Mucosa of rectum (tissue), 2 donors: ENCODE data around the gene LRMDA.

Experiments used
- H3K27ac ChIP-seq, 2 donors: one replicate each; pipeline ENCODE4 v1.7.0; 2013; ENCODE audit warnings: inconsistent platforms in 2 of 2, low read depth in 2 of 2, low read length in 2 of 2
- H3K27me3 ChIP-seq, 2 donors: one replicate each; pipeline ENCODE4 v1.7.0; 2013; ENCODE audit warnings: low read length in 2 of 2; ENCODE audit not compliant: control insufficient read depth in 2 of 2, insufficient read depth in 2 of 2
- H3K36me3 ChIP-seq, 2 donors: one replicate each; pipeline ENCODE4 v1.7.0; 2013; ENCODE audit warnings: low read length in 2 of 2; ENCODE audit not compliant: control insufficient read depth in 2 of 2, insufficient read depth in 2 of 2
- H3K4me1 ChIP-seq, 2 donors: one replicate each; pipeline ENCODE4 v1.7.0; 2013; ENCODE audit warnings: low read length in 2 of 2, mild to moderate bottlenecking in 1 of 2; ENCODE audit not compliant: control insufficient read depth in 2 of 2, insufficient read depth in 2 of 2
- H3K4me3 ChIP-seq, 2 donors: one replicate each; pipeline ENCODE4 v1.7.0; 2013; ENCODE audit warnings: low read length in 2 of 2
- H3K9ac ChIP-seq, 2 donors: one replicate each; pipeline ENCODE4 v1.7.0; 2013; ENCODE audit warnings: low read length in 2 of 2, low read depth in 1 of 2, mild to moderate bottlenecking in 1 of 2
- H3K9me3 ChIP-seq, 2 donors: one replicate each; pipeline ENCODE4 v1.7.0; 2013; ENCODE audit warnings: low read length in 2 of 2; ENCODE audit not compliant: control insufficient read depth in 2 of 2
- donor health status: healthy.
- donor health status: Normal muscosa, but diverticular disease.

The LRMDA gene

DNA sequence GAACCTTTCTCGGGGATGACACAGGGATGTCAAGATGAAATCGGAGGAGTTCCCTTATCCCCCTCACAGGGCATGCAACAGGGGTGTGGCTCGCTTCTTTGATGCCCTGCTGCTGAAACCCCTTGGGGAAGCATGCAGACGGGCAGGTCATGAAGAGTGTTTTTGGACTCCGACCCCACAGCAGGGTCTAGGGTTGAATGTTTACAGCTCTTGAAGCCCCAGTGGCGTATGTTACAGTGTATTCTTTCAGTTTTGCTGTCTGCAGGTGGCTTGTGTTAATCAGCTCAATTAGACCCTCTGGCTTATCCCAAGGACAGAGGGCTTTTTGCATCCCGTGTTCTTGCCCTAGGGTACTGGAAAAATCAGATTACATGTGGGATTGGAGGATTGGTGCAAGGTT lies 446.5 kb downstream of the LRMDA start:
- Histone ChIP-seq H3K27ac (no peak overlapping the region), H3K36me3 (no peaks in the 10 kb centered on the region), H3K9ac (no peak overlapping the region), H3K4me1 (no peaks in the 10 kb centered on the region), H3K4me3 (no peak overlapping the region), H3K27me3 (no peaks in the 10 kb centered on the region), H3K9me3 (no peaks in the 10 kb centered on the region)

DNA sequence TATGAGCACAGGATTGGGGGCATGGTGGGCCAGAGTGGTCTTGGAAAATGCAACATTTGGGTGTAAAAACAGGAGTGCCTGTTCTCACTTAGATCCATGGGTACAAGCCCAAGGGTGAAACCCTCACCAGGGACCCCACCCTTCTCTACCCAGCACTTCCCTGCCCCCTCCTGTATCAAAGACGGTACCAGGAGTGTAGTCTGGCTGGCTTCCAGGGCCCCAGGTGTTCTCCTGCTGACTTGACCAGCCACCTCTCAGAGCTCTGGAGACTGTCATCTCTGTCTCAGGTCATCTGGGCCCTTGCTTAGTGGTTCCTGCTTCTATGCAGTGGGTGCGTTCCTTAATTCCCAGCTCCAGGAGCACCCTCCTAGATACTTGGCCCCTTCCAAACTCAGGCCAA lies 447.2 kb downstream of the LRMDA start:
- Histone ChIP-seq H3K4me1 (no peaks in the 10 kb centered on the region), H3K9me3 (no peaks in the 10 kb centered on the region), H3K4me3 (no peak overlapping the region), H3K9ac (no peak overlapping the region), H3K27me3 (no peaks in the 10 kb centered on the region), H3K36me3 (no peaks in the 10 kb centered on the region), H3K27ac (no peak overlapping the region)

DNA sequence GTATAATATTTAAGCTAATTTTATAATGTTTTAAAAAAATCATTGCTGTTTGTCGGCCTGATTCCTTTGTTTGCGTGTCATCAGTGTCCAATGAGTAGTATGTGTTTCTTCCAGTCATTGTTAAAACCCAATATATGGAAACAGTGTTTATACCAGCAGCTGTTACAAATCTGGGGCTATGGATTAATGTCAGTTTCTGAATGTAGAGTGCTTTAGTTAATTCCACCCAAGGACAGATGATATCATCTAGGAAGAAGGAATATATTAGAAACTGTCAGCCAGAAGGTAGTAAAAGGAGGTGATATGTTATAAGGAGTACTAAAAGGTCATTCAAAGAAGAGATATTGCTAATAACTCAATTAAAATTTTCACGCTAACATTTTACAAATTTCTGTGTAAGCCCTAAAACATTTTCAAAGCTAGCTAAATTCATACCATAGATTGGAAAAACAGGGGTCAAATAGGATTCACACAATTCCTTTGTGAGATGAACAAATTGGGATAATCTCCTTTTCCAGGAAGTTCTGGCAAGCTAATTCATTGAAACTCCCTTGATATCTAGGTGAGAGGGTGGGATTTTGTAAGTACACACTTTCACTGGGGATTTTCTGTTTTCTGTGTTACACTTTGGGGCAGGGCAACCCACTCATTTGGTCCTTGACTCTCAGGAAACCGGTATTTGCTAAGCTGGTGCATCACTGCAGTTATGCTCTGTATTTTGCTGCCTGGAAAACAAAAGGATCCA lies 448.8 kb downstream of the LRMDA start:
- Histone ChIP-seq H3K9me3 (no peaks in the 10 kb centered on the region), H3K4me3 (no peak overlapping the region), H3K27me3 (no peaks in the 10 kb centered on the region), H3K36me3 (no peaks in the 10 kb centered on the region), H3K27ac (no peak overlapping the region), H3K9ac (no peak overlapping the region), H3K4me1 (no peaks in the 10 kb centered on the region)

DNA sequence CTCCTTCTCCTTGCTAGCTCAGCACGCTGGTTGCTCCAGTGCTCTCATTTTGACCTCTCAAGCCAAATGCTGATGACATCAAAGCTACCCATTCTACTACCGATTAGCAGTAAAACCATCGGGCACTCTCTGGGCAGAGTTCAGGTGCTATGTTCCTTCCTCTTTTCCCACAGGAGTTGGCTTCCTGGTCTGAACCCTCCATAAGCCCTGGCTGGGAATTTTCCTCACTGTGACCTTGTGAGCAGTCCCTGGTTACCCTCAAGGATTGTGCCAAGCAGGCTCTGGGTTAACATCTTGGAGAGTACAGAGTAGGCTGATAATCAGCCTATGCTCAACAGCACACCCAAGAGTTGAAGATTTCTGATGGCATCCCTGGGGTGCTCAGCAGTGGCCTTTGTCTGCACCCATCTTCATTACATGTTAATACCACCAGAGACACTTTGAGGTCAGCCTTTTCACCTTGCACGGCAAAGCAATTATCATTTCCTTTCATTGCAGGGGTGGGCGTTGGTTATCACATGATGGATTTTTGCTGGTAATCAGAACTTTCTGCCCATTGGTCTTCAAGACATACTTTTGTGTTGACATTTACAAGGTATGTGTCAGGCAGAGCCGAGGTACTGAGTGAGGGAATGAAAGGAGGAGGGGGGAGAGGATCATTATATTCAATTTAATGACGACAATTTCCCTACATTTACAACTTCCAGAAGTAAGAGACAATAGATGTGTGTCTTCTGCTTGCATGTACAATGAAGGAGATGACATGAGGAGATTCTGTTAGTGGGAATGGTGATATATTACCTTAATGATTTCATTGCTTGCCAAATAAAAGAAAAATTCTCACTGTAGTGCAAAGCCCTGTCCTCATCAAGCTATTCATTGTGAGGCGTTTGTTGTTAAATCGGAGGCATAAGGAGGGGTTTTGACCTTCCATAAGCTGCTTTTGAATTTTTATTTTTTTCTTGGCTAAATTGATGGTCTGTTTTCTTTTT lies 452.0 kb downstream of the LRMDA start:
- H3K27me3 ChIP-seq: no peaks in the 10 kb centered on the region
- no peaks in the 10 kb centered on the region for H3K4me1 ChIP-seq
- H3K4me3 ChIP-seq: no peak overlapping the region
- H3K27ac ChIP-seq: no peak overlapping the region
- no peaks in the 10 kb centered on the region for H3K36me3 ChIP-seq
- no peak overlapping the region for H3K9ac ChIP-seq
- no peaks in the 10 kb centered on the region for H3K9me3 ChIP-seq

DNA sequence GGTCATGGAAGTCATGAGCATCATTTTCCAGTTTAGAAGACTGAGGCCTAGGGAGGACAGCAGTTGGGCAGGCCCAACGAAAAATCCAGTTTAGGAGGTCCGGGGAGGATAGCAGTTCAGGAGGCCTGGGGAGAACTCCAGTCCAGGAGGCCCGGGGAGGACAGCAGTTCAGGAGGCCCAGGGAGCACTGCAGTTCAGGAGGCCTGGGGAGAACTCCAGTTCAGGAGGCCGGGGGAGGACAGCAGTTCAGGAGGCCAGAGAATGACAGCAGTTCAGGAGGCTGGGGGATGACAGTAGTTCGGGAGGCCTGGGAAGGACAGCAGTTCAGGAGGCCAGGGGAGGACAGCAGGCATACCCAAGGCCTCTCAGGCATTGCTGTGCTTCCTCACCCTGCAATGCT lies 453.4 kb downstream of the LRMDA start:
- Histone ChIP-seq H3K9ac (no peak overlapping the region), H3K27me3 (no peaks in the 10 kb centered on the region), H3K9me3 (no peaks in the 10 kb centered on the region), H3K4me3 (no peak overlapping the region), H3K4me1 (no peaks in the 10 kb centered on the region), H3K36me3 (no peaks in the 10 kb centered on the region), H3K27ac (no peak overlapping the region)

DNA sequence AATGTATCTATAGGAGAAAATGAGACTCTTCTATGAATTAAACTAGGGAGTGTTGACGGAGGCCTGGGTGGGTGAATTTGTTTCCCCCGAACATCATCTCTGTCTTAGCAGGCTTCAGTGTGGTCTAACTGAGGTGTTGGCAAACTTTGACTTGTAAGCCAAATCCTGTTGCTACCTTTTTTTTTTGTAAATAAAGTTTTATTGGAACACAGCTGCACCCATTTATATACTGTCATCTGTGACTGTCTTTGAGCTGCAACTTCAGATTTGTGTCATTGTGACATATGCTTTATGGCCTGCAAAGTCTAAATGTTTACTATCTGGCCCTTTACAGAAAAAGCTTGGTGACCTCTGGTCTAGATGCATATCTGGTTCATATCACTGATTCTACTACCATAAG lies 455.9 kb downstream of the LRMDA start:
- Histone ChIP-seq H3K4me3 (no peak overlapping the region), H3K9me3 (no peaks in the 10 kb centered on the region)

DNA sequence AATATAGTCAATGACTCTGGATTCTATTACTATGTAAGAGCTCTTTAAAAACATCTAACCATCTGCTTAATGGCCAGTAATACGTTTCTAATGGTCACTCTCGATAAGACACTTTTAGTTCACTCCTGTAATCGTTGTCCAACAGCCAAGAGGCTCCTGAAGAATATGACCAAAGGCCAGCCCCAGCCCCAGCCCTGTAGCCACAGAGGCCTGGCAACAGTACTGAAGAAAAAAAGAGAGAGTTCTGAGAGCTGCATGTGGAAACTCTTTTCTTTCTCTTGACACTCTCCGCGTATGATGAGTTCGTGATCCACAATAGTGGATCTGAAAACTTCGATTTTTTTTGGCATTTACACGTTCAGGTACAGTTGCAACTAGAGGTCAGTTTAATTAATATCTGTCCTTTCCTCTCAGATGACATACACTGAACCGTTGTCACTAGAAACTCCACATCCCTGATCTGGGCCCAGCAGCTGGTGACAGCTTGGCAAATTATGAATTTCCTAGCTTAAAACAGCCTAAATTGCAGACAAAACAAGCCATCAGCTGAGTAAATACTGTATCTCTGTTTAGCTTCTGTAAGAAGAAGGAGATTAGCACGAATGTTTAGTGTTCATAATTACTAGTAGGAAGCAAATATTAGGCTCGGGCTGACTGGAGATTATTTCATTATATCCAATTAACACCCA lies 456.7 kb downstream of the LRMDA start:
- Histone ChIP-seq H3K4me3 (no peak overlapping the region), H3K9ac (no peak overlapping the region), H3K9me3 (no peaks in the 10 kb centered on the region), H3K36me3 (no peaks in the 10 kb centered on the region), H3K4me1 (no peaks in the 10 kb centered on the region), H3K27ac (no peak overlapping the region), H3K27me3 (no peaks in the 10 kb centered on the region)

More for the DNA sequence above, 455.9 kb downstream of the LRMDA start:
- no peak overlapping the region for H3K9ac ChIP-seq
- no peaks in the 10 kb centered on the region for H3K4me1 ChIP-seq
- no peaks in the 10 kb centered on the region for H3K27me3 ChIP-seq
- H3K27ac ChIP-seq: no peak overlapping the region
- H3K36me3 ChIP-seq: no peaks in the 10 kb centered on the region

DNA sequence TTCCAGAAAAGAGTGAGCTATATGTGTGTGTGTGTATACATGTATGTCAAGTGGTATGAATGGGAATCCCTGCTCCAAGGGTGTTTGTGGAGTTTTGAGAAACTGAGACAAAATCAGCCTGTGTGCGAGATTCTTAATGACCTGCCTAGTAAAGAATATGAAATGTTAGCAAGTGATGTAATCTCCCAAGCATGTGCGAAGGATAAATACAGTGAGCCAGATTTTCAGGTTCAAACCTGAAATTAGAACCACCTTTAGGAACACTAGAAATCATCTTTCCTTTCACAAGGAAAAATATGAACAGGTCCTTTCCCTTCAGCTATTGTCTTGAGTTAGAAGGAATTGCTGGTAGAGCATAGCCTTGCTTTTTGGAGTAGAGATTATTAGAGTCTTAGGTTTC lies 457.6 kb downstream of the LRMDA start:
- H3K4me1 ChIP-seq: no peaks in the 10 kb centered on the region
- no peaks in the 10 kb centered on the region for H3K27me3 ChIP-seq
- no peak overlapping the region for H3K4me3 ChIP-seq
- no peak overlapping the region for H3K9ac ChIP-seq
- no peaks in the 10 kb centered on the region for H3K36me3 ChIP-seq
- no peaks in the 10 kb centered on the region for H3K9me3 ChIP-seq
- no peak overlapping the region for H3K27ac ChIP-seq

DNA sequence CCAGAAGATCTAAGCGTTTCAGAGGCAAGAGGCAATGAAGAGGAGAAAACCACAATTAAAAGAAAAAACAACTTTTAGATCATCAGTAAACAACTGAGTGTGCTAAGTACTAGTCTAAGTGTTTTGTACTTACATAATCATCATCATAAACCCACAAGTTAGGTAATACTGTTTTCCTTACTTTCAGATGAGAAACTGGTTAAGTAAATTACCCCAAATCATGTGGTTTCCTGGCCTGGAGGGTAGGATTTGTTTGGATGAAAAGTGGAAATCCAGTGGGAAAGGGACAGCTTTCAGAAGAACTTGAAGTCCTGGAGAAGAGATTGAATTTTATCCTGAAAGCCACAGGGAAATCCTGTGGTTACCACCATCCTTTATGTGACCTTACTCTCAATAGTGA lies 463.3 kb downstream of the LRMDA start:
- Histone ChIP-seq H3K27me3 (no peaks in the 10 kb centered on the region), H3K36me3 (no peaks in the 10 kb centered on the region), H3K4me3 (no peak overlapping the region), H3K27ac (no peak overlapping the region), H3K9me3 (no peaks in the 10 kb centered on the region), H3K9ac (no peak overlapping the region), H3K4me1 (no peaks in the 10 kb centered on the region)

DNA sequence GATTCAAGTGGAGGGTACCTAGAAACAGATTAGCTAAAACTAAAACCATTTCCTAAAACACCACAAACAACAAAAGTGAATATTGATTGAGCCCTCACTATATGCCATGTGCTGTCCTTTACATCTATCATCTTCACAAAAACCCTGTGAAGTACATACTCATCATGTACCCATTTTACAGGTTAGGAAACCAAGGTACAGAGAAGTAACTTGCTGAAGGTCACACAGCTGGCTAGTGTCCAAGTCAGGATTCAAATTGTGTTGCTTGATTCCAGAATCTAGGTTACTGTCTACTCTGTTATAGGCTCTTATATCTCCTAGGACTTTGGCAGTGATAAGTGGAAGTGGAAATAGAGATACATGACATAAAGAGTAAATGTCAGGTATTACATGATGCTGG lies 463.8 kb downstream of the LRMDA start:
- Histone ChIP-seq H3K4me3 (no peak overlapping the region), H3K36me3 (no peaks in the 10 kb centered on the region), H3K27ac (no peak overlapping the region), H3K9ac (no peak overlapping the region), H3K9me3 (no peaks in the 10 kb centered on the region), H3K27me3 (no peaks in the 10 kb centered on the region), H3K4me1 (no peaks in the 10 kb centered on the region)
